HG02588 (cell line): ENCODE measurements around the gene LGALS3BP.

Experiments used
- ATAC-seq: cut with Tn5 transposase; IDR thresholded peaks from one replicate; pipeline ENCODE4 v1.9.1; 2021; ENCODE audit warnings: mild to moderate bottlenecking, moderate library complexity; ENCODE audit not compliant: unreplicated experiment

The LGALS3BP gene

GRCh38 chr17:79017546-79018369, 38.0 kb upstream of the LGALS3BP start:
- ATAC-seq = no peak

- ATAC-seq = no peak
These were observed 34.5 kb upstream of the LGALS3BP start for GRCh38 chr17:79014158-79014758.

- ATAC-seq = no peak
These were observed 32.9 kb upstream of the LGALS3BP start for GRCh38 chr17:79012563-79013134.

- no peak for ATAC-seq
These were observed 31.9 kb upstream of the LGALS3BP start for GRCh38 chr17:79011451-79012147.

DNA sequence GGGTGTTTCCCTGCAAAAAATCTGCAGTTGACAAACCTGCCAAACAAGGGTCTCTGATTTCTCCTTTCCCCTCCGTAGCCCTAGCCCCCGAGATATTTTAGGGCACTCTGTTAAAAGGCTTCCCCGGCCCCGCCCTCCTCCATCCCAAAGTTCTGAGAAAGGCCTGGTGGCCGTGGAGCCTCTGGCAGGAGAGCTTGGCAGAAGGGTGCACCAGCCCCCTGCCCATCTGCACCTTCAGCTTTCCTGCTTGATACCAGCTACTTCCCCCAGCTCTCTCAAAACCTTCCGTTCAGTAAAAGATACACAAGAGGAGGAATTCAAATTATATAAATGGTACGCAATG, 30.6 kb upstream of the LGALS3BP start:
- ATAC-seq = no peak

DNA sequence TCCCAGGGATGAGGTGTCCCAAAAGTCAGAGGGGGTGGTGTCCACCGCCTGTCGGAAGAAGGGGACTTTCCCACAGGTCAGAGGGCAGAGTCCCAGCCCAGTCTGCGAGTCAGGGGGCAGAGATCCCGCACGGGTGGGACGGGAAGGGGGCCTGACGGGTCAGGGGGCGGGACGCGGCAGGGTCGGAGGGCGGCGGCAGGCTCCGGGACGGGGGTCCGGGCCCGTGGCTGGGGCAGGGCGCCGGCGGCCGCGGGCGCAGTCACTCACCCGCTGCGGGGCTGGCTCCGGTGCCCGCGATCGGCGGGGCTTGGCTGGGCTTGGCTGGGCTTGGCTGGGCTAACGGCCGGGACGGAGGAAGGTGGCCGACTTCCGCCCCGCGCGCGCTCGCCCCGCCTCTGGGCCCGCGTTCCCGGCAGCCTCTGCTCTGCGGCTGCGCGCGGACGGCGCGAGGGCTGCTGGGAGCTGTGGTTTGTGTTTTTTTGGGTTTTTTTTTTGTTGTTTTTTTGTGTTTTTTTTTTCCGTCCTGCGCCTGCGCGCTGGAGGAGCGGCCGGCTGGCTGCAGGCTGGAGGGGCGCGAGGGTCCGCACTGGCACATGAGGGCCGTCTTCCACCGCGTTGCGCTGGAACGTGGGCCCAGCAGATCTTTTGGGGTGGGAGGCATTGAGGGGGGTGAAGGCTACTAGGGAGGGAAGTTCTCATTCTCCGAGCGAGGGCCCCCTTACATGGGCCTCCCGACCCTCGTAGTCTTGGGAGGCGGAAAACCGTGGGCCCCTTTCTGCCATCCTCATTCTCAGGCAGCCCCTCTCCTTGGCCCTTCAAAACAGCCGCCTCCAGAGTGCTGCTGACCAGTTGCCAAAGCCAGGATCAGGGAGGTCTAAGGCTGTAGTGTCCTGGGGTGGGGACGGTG, 29.9 kb upstream of the LGALS3BP start, which contains the start of gene CANT1:
TSS of gene CANT1 (minus strand) at position 368 of the 907 bp plus-strand sequence. CDS start 12,142 bp downstream, outside the sequence.
- peak; percentile 83 for ATAC-seq

GRCh38 chr17:79008666-79009387, 29.1 kb upstream of the LGALS3BP start:
- ATAC-seq = no peak

- no peak for ATAC-seq
These were observed 28.0 kb upstream of the LGALS3BP start for GRCh38 chr17:79007504-79008381.

DNA sequence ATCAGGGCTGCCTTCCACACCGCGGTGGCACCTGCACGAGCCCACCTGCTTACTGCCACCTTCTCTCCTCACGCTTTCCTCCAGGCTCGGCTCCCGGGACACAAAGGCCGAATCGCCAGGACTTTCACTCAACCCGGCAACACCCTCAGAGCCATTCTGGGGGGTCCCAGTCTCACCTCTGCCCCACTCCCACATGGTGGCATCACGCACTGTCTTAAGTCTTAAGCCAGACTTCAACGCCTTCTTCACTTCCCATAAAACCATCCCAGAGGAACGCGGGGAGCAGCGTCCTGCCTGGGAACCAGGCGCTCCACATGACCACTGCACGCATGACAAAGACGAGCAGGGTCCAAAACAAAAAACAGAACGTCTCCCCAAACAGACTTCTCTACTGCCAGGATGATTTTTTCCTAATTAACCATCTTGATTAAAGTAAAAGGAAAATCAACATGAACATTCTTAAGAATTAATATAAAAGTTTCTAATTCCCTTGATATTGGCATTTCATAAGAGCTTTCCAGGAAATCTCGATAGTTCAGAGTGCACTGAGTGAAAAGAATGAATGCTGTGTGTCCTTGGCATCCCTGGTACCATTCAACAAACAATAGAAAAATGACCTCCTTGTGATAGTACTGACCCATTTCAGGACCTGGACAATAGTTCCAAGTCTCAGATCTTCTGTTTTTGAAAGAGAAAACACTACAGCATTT, 27.2 kb upstream of the LGALS3BP start:
- no peak for ATAC-seq

- no peak for ATAC-seq
These were observed 26.3 kb upstream of the LGALS3BP start for GRCh38 chr17:79006046-79006445.

DNA sequence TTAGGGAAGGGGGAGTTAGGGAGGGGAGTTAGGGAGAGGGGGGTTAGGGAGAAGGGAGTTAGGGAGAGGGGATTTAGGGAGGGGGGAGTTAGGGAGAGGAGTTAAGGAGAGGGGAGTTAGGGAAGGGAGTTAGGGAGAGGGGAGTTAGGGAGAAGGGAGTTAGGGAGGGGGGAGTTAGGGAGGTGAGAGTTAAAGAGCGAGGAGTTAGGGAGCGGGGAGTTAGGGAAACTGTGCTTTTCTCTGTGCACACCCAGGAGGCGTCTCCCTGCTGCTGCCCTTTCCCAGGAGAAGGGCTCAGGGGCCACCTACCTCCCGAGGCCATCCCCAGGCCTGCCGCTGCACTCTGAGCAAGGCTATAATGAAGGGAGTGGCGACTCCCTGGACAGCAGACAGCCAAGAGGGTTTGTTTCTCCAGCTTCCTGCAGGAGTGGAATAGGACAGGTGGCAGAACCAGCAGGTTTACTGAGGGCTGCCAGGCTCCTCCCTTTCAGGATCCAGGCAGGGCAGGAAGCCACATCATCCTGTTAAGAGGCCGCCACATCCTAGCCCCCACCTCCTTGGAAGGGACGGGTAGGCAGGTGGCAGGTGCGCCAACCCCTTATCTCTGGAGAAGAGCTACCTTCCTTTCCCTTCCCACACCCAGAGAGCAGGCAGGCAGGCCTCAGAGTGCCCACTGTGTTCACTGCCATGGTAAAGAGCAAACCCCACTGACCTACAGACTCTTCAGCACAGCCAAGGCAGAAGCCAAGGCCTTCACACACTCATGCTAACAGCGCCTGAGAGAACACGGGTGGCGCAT, 25.5 kb upstream of the LGALS3BP start:
- no peak for ATAC-seq

GRCh38 chr17:79003661-79004411, 24.1 kb upstream of the LGALS3BP start:
- no peak for ATAC-seq

DNA sequence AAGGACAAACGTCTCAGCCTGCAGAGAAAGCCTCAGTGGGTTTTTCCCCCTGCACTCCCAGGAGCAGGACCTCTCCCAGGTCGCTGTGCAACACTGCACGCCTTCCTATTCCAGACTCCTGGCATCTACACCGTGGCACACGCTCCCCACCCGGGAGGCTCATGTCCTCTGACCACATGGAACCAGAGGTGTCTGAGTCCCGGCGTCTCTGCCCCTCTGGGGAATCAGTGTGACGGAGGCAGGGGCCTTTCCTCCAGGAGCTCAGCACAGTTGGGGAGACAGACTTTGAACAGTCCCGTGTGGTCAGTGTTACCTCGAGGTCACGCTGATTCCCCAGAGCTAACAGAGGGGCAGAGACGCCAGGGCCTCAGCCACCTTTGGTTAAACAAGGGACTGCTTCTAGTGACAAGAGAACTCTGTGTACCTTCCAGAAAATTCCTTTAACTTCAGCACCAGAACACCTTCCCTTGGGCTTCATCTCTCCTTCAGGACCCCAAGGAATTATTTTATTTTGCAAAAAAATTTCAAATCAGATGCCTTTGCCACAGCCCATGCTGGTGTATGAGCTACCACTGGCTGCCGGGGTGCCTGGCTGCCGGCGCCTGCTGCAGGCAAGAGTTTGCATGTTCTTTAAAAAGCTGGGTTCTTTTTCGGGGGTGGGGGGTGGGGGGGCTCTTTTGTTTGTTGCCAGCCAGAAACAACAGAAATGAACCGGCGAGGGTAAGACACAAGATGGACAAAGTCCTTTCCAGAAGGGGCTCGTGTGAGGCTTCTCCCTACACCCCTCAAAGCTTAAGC, 23.3 kb upstream of the LGALS3BP start:
- no peak for ATAC-seq

- ATAC-seq = no peak
These were observed 22.6 kb upstream of the LGALS3BP start for GRCh38 chr17:79002291-79002690.

DNA sequence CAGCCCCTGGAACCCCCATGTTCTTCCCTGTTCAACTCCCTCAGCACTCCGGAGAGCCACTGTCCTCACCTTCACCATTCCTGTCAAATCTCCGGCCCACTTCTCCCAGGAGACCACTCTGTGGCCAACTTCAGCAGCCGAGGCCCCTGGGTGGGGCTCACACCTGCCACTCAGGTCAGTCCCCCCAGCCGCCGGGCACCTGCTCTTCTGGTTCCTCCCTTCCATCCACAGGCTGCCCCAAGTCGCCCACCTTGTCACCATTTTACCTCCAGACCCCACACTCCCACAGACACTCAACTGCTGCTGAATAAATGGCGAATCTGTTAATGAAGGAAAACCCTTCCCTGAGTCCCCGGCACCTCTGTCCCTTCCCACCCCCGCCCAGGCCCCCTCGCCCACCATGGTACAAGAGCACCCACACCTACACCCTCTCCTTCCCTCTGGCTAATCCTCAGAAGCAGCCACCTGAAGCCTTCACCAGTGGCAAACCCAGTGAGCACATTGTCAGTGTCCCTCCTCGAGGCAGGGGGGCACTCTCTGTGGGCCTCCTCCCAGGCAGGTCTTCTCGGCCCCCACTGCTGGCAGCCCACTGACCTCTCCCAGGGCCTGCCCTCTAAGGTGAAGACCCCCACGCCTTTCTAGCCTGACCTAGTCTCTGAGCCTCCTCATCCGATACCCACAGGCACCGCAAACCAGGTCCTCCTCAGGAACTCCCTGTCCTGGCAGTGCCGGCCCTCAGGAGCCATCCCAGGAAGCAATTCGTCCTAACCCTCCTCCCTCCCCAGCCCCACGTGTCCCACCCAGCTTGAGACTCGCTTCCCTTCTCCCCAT, 21.7 kb upstream of the LGALS3BP start:
- no peak for ATAC-seq
